AG04449 (cell line): Measurements from ENCODE around the gene ASB10.

ENCODE experiments used
- CTCF ChIA-PET: fragments of 350-600 bp; formaldehyde crosslinking; extraction: SDS; loops from one replicate; lab custom pipeline; 2021; ENCODE audit warnings: antibody characterized with exemption; lab: Yijun Ruan, JAX
- POLR2A ChIA-PET: fragments of 400-600, 350-600 bp; formaldehyde crosslinking; extraction: SDS; loops from one replicate; lab custom pipeline; 2020; ENCODE audit warnings: antibody characterized with exemption, inconsistent platforms; lab: Yijun Ruan, JAX
- DNase-seq: peaks from one replicate; pipeline ENCODE4 v3.0.0-alpha.2; 2010; ENCODE audit warnings: low read depth, low spot score
- H3K4me3 ChIP-seq: 2 replicates; pipeline ENCODE4 v1.5.1; 2011; ENCODE audit warnings: low read depth, mild to moderate bottlenecking, control low read depth, low read length
- CTCF ChIP-seq: IDR thresholded peaks from one replicate; pipeline ENCODE4 v1.5.1; 2011; ENCODE audit warnings: mild to moderate bottlenecking, moderate library complexity, low read length, control low read depth, inconsistent platforms; ENCODE audit not compliant: insufficient read depth; ENCODE audit errors: missing control alignments

ASB10 gene

GRCh38 chr7:151150388-151150787, 36.7 kb downstream of the ASB10 start:
- ChIA-PET POLR2A (no interaction called here), CTCF (interaction anchor here (5.0 kb wide), 1 partner anchor 19 kb away, joined by 32 read pairs; the partner anchor contains the start of gene GBX1)
- no peak for DNase-seq
- no peak overlapping the region for H3K4me3 ChIP-seq
- no peak for TF ChIP-seq CTCF

- TF ChIP-seq CTCF, result no peak
- CTCF ChIA-PET, result interaction anchor here (0.7 to 5.0 kb wide), 10 partner anchors 10 to 186 kb away, joined by 3 to 32 read pairs (median 4); partner anchors contain the start of gene GBX1
- no peak overlapping the region for H3K4me3 ChIP-seq
- POLR2A ChIA-PET, result no interaction called here
- no peak for DNase-seq
Observed at GRCh38 chr7:151148319-151149259, 38.5 kb downstream of the ASB10 start.

- no peak for DNase-seq
- H3K4me3 ChIP-seq, result no peak overlapping the region
- POLR2A ChIA-PET, result no interaction called here
- CTCF ChIA-PET, result interaction anchor here (0.6 to 5.0 kb wide), 8 partner anchors 19 to 184 kb away, joined by 3 to 32 read pairs (median 4); partner anchors contain the start of gene GBX1
- no peak for TF ChIP-seq CTCF
Observed at GRCh38 chr7:151146761-151147160, 40.3 kb downstream of the ASB10 start.

- CTCF ChIA-PET, result interaction anchor here (1.3 to 1.4 kb wide), 2 partner anchors 20 to 21 kb away, joined by 4 read pairs; no protein-coding TSS in a partner anchor
- POLR2A ChIA-PET, result no interaction called here
- TF ChIP-seq CTCF, result no peak
- no peak for DNase-seq
- H3K4me3 ChIP-seq, result no peak overlapping the region
Observed at GRCh38 chr7:151144387-151144786, 42.7 kb downstream of the ASB10 start.

DNA sequence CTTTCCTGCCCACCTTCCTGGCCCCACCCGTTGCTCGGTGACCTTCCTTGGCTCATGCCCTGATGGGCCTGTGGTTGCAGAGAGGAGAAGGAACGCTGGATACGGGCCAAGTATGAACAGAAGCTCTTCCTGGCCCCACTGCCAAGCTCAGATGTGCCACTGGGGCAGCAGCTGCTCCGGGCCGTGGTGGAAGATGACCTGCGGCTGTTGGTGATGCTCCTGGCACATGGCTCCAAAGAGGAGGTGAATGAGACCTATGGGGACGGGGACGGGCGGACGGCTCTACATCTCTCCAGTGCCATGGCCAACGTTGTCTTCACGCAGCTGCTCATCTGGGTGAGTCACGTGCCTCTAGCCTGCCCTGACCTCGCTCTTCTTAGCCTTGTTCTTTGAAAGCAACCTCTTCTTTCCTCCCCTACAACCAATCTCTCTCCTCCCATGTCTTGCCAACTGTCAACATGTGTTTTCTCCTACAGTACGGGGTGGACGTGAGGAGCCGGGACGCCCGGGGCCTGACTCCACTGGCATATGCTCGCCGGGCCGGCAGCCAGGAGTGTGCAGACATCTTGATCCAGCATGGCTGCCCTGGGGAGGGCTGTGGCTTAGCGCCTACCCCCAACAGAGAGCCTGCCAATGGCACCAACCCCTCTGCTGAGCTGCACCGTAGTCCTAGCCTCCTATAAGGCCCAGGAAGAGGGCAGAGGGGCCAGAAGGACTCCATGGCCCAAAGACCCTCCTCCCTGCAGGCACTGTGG, 43.6 kb downstream of the ASB10 start:
- POLR2A ChIA-PET, result no interaction called here

More for the DNA sequence above, 43.6 kb downstream of the ASB10 start:
- DNase-seq, result no peak
- no peak overlapping the region for H3K4me3 ChIP-seq
- no peak for TF ChIP-seq CTCF
- CTCF ChIA-PET, result interaction anchor here (1.0 to 1.3 kb wide), 3 partner anchors 20 to 101 kb away, joined by 3 to 5 read pairs (median 4); no protein-coding TSS in a partner anchor
